ENCODE measurements around the gene MINDY3. TPM values are rescaled to one million over a fixed set of nuclear protein-coding genes. Genes with fewer than 3 reads are reported as not detected.

MINDY3 gene
- total and polyA plus RNA-seq, 3 experiments from 2014 or later: 4.6 to 24.4 (median 23.4) TPM

DNA sequence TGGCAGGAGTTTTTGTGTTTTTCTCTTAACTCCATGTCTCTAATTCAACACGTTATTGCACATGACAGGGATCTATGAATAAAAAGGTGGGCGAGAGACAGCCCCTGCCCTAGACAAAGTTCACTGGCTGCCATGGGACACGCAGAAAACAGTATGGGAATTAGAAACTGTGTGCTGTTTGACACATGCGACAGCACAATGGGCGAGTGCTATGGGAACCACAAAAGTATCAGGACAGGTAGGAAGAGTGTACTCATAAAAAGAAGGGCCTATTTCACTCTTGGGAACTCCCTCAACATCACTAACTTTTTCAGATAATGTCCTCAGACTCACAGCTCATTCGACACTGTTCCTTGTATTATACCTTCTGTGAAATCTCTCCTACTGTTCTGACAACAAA, 45.7 kb downstream of the MINDY3 start:
- Mint-ChIP-seq H3K27ac (no peak overlapping the region), H3K4me3 (no peak overlapping the region), H3K36me3 (peaks cover 15 to 62% (median 29%) of the 10 kb centered on the region in 3 donors), H3K9me3 (no peaks in the 10 kb centered on the region), H3K4me1 (peaks cover 0 to 10% (median 7%) of the 10 kb centered on the region in 3 donors), H3K27me3 (peaks cover 0 to 1% of the 10 kb centered on the region in 2 donors)
- DNase-seq: no peak
- peaks cover 8% of the 10 kb centered on the region for H3K36me3 ChIP-seq (ENCODE audit: insufficient read depth, low read length)
- H3K4me1 ChIP-seq (ENCODE audit: insufficient read depth, low read length): no peaks in the 10 kb centered on the region
- ChIA-PET POLR2A (no interaction called here), CTCF (no interaction called here)
- no peaks in the 10 kb centered on the region for H3K27me3 ChIP-seq (ENCODE audit: insufficient read depth, low read length, poor library complexity, severe bottlenecking)
- no peak overlapping the region for H3K4me3 ChIP-seq (ENCODE audit: low read length)
- no peak overlapping the region for H3K27ac ChIP-seq (ENCODE audit: low read depth, low read length)
- no peaks in the 10 kb centered on the region for H3K9me3 ChIP-seq (ENCODE audit: low read length)

DNA sequence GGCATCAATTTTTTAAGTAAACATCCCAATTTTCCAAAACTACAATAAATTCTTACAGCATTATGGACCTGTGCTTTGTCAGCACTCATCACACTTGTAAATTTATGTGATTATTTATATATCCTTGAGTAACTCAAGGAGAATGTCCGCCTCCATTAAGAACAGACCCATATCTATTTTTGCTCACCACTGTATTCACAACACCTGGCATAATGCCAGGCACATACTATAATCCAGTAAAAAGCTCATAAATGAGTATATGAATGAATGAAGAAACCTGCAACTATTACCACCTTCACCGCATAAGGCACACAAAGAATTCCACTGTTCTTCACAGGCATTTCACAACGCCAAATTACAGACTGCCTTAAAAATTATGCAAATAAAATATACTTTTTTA, 46.9 kb downstream of the MINDY3 start:
- Histone ChIP-seq H3K36me3 (ENCODE audit: insufficient read depth, low read length) (peaks cover 8% of the 10 kb centered on the region), H3K9me3 (ENCODE audit: low read length) (no peaks in the 10 kb centered on the region), H3K4me1 (ENCODE audit: insufficient read depth, low read length) (no peaks in the 10 kb centered on the region), H3K4me3 (ENCODE audit: low read length) (no peak overlapping the region), H3K27me3 (ENCODE audit: insufficient read depth, low read length, poor library complexity, severe bottlenecking) (no peaks in the 10 kb centered on the region), H3K27ac (ENCODE audit: low read depth, low read length) (no peak overlapping the region)
- Mint-ChIP-seq H3K27me3 (peaks cover 0 to 1% of the 10 kb centered on the region in 2 donors), H3K4me3 (no peak overlapping the region), H3K4me1 (peaks cover 0 to 10% (median 7%) of the 10 kb centered on the region in 3 donors), H3K36me3 (peaks cover 16 to 59% (median 24%) of the 10 kb centered on the region in 3 donors), H3K27ac (peak overlapping the region in 1 of 8 donors; percentile 10), H3K9me3 (no peaks in the 10 kb centered on the region)
- DNase-seq: no peak
- CTCF ChIA-PET: no interaction called here
- POLR2A ChIA-PET: no interaction called here

DNA sequence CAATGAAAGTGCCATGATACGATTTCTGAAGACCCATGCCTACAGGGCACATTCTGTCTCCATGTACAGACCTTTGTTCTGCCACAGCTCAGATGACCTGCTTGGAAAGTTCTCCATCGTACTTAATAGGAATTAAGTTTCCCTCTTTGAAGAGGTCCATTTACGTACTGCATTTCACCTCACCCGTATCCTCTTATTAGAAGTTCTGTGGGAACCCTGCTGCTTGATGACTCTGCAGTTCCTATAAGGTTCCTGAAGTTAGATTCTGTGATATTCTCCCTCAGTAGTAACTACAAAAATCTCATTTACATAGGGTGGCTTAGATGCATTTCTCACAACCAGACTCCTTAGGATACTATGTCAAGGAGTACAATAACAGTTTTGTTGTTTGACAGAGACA, 50.9 kb downstream of the MINDY3 start:
- Histone ChIP-seq H3K4me3 (ENCODE audit: low read length) (no peak overlapping the region), H3K4me1 (ENCODE audit: insufficient read depth, low read length) (no peaks in the 10 kb centered on the region), H3K27me3 (ENCODE audit: insufficient read depth, low read length, poor library complexity, severe bottlenecking) (no peaks in the 10 kb centered on the region), H3K9me3 (ENCODE audit: low read length) (no peaks in the 10 kb centered on the region), H3K36me3 (ENCODE audit: insufficient read depth, low read length) (peaks cover 8% of the 10 kb centered on the region), H3K27ac (ENCODE audit: low read depth, low read length) (no peak overlapping the region)
- Mint-ChIP-seq H3K36me3 (peaks cover 14 to 67% (median 26%) of the 10 kb centered on the region in 3 donors), H3K4me3 (no peak overlapping the region), H3K27me3 (peaks cover 0 to 1% of the 10 kb centered on the region in 2 donors), H3K4me1 (peaks cover 0 to 10% (median 10%) of the 10 kb centered on the region in 3 donors), H3K27ac (peak overlapping the region in 1 of 8 donors; percentile 29), H3K9me3 (no peaks in the 10 kb centered on the region)
- CTCF ChIA-PET: no interaction called here
- no peak for DNase-seq
- POLR2A ChIA-PET: no interaction called here

DNA sequence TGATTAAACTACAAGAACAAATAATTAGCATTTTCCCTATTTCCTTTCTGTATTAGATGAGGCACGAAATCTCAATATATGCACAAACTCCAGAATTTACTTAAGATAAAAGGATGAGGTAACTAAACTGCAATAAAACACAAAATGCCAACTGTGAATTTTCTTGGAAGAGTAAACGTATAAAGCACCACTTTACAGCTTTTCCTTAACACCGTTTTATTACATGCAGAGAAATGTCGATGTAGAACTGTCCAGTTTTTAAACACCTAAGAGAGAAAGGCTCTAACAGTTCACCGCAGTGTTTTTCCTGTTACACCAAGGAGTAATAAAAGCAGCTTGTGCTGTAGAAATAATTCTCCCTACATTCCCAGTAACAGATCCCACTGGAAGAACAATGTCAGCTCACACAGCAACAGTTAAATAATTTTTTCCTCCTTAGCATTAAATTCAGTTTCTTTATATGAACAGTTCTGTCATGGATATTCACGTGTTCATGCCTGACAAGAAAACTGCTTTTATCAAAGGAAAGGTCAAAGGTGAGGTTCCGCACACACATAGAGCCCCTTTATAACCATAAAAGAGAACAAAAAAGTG, 52.0 kb downstream of the MINDY3 start:
- POLR2A ChIA-PET: no interaction called here
- Mint-ChIP-seq H3K36me3 (peaks cover 14 to 69% (median 21%) of the 10 kb centered on the region in 3 donors), H3K4me1 (peaks cover 0 to 10% (median 9%) of the 10 kb centered on the region in 3 donors), H3K9me3 (no peaks in the 10 kb centered on the region), H3K27ac (no peak overlapping the region), H3K4me3 (no peak overlapping the region), H3K27me3 (peaks cover 0 to 1% of the 10 kb centered on the region in 2 donors)
- Histone ChIP-seq H3K27me3 (ENCODE audit: insufficient read depth, low read length, poor library complexity, severe bottlenecking) (no peaks in the 10 kb centered on the region), H3K36me3 (ENCODE audit: insufficient read depth, low read length) (peaks cover 5% of the 10 kb centered on the region), H3K9me3 (ENCODE audit: low read length) (no peaks in the 10 kb centered on the region), H3K27ac (ENCODE audit: low read depth, low read length) (no peak overlapping the region), H3K4me3 (ENCODE audit: low read length) (no peak overlapping the region), H3K4me1 (ENCODE audit: insufficient read depth, low read length) (no peaks in the 10 kb centered on the region)
- CTCF ChIA-PET: no interaction called here
- no peak for DNase-seq

DNA sequence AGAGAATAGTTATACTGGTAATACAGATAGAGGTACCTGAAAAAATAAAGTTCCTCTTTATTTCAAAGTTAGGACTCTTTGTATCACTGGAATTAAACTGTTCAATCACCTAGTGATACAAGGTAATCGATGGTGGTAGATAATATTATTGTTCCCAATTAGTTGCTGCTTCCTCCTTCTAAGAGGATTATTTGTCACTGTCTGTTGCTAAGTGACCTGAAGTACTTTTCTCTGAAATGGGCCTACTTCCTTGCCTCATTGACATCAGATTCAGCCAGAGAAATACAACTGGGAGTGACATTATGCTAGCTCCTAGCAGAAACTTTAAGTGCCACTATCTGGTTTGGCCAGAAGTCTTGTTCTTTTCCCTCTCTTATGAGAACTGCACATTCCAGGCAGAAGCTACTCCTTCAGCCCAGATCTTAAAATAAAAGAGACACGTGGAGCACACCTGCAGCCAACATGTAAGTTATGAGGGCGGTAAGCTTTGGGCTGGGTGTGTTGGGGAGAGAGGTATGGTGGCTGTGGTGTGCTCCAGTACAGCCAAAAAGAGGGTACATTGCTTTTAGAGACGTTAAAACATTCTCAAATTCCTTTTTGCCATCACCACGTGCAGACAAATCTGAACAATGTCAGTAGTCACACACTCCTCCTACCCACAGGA, 54.8 kb downstream of the MINDY3 start:
- Mint-ChIP-seq H3K9me3 (no peaks in the 10 kb centered on the region), H3K36me3 (peaks cover 19 to 74% (median 27%) of the 10 kb centered on the region in 3 donors), H3K27ac (peak overlapping the region in 1 of 8 donors; percentile 24), H3K27me3 (no peaks in the 10 kb centered on the region), H3K4me1 (peaks cover 0 to 8% (median under 1%) of the 10 kb centered on the region in 3 donors), H3K4me3 (no peak overlapping the region)
- no peaks in the 10 kb centered on the region for H3K9me3 ChIP-seq (ENCODE audit: low read length)
- H3K4me3 ChIP-seq (ENCODE audit: low read length): no peak overlapping the region
- H3K4me1 ChIP-seq (ENCODE audit: insufficient read depth, low read length): no peaks in the 10 kb centered on the region
- no peaks in the 10 kb centered on the region for H3K27me3 ChIP-seq (ENCODE audit: insufficient read depth, low read length, poor library complexity, severe bottlenecking)
- ChIA-PET POLR2A (no interaction called here), CTCF (no interaction called here)
- H3K27ac ChIP-seq (ENCODE audit: low read depth, low read length): no peak overlapping the region
- no peak for DNase-seq
- H3K36me3 ChIP-seq (ENCODE audit: insufficient read depth, low read length): peaks cover 4% of the 10 kb centered on the region

DNA sequence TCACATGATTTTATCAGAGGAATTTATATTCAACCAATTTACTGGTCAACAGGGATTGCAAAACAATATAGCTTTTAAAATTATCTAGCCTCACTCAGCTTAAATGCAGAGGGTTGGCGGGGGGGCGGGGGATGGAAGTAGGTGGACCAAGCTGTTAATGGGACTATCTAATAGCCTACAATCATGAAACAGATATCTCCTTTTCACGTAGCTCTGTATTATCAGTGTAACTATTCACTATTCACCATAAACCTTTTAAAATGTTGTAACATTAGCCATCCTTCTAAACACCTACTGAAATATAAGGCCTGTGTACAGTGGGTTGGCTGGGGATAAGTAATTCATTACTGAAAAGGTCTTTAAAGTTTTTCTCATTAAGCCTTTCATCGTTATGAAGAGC, 56.2 kb downstream of the MINDY3 start:
- H3K9me3 Mint-ChIP-seq: no peaks in the 10 kb centered on the region
- H3K36me3 ChIP-seq (ENCODE audit: insufficient read depth, low read length): no peaks in the 10 kb centered on the region

DNA sequence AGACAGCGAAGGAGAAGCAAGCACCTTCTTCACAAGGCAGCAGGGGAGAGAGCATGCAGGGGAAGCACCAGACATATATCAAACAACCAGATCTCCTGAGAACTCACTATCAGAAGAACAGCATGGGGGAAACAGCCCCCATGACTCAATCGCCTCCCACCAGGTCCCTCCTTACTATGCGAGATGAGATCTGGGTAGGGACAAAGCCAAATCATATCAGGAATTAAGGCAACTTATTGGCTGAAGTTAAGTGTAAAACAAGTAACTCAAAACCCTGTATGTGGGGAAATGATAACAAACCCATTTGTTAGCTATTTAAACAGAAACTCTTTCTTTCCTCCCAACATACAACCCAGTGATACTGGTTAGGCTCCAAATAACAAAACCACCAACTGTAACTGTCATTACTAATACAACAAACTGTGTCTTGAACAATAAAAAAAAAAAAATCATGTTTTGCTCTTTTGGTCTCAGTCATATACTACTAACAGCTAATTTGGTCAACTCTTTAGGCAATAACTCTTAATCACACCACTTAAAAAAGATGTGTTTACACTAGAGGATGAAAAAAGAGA, 57.8 kb downstream of the MINDY3 start:
- Mint-ChIP-seq H3K27ac (peak overlapping the region in 1 of 8 donors; percentile 19), H3K27me3 (no peaks in the 10 kb centered on the region), H3K36me3 (peaks cover 21 to 74% (median 23%) of the 10 kb centered on the region in 3 donors), H3K4me3 (no peak overlapping the region), H3K9me3 (no peaks in the 10 kb centered on the region), H3K4me1 (peaks cover 3 to 5% (median 5%) of the 10 kb centered on the region in 3 donors)
- H3K4me3 ChIP-seq (ENCODE audit: low read length): no peak overlapping the region
- no peak for DNase-seq
- ChIA-PET CTCF (no interaction called here), POLR2A (no interaction called here)
- no peaks in the 10 kb centered on the region for H3K4me1 ChIP-seq (ENCODE audit: insufficient read depth, low read length)
- H3K36me3 ChIP-seq (ENCODE audit: insufficient read depth, low read length): no peaks in the 10 kb centered on the region
- H3K9me3 ChIP-seq (ENCODE audit: low read length): no peaks in the 10 kb centered on the region
- no peaks in the 10 kb centered on the region for H3K27me3 ChIP-seq (ENCODE audit: insufficient read depth, low read length, poor library complexity, severe bottlenecking)
- H3K27ac ChIP-seq (ENCODE audit: low read depth, low read length): no peak overlapping the region

More for the DNA sequence above, 56.2 kb downstream of the MINDY3 start:
- no peak overlapping the region for H3K4me3 Mint-ChIP-seq
- peaks cover 21 to 75% (median 23%) of the 10 kb centered on the region in 3 donors for H3K36me3 Mint-ChIP-seq
- H3K9me3 ChIP-seq (ENCODE audit: low read length): no peaks in the 10 kb centered on the region
- POLR2A ChIA-PET: no interaction called here
- no peaks in the 10 kb centered on the region for H3K27me3 ChIP-seq (ENCODE audit: insufficient read depth, low read length, poor library complexity, severe bottlenecking)
- peaks cover 0 to 5% (median 3%) of the 10 kb centered on the region in 3 donors for H3K4me1 Mint-ChIP-seq
- H3K27ac Mint-ChIP-seq: no peak overlapping the region
- no peak for DNase-seq
- no peaks in the 10 kb centered on the region for H3K27me3 Mint-ChIP-seq
- H3K4me1 ChIP-seq (ENCODE audit: insufficient read depth, low read length): no peaks in the 10 kb centered on the region
- CTCF ChIA-PET: no interaction called here
- no peak overlapping the region for H3K4me3 ChIP-seq (ENCODE audit: low read length)
- H3K27ac ChIP-seq (ENCODE audit: low read depth, low read length): no peak overlapping the region

DNA sequence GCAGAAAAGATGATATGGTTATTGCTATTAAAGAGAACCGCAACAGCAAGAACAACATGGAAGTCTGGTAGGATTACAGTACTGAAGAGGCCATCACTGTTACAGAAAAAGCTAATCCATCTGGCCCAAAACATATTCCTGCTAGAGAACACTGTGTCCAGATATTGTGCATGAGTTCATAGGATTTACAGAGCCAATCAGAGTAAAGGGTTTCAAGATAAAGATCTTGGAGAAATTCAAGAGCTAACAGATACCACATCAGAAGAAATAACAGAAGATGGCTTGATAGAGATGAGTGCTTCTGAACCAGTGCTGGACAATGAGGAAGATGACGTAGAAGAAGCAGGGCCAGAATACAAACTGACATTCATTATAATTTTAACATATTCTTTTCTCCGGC, 58.7 kb downstream of the MINDY3 start:
- Histone ChIP-seq H3K27me3 (ENCODE audit: insufficient read depth, low read length, poor library complexity, severe bottlenecking) (no peaks in the 10 kb centered on the region), H3K27ac (ENCODE audit: low read depth, low read length) (no peak overlapping the region), H3K9me3 (ENCODE audit: low read length) (no peaks in the 10 kb centered on the region), H3K4me3 (ENCODE audit: low read length) (no peak overlapping the region), H3K36me3 (ENCODE audit: insufficient read depth, low read length) (no peaks in the 10 kb centered on the region), H3K4me1 (ENCODE audit: insufficient read depth, low read length) (no peaks in the 10 kb centered on the region)
- POLR2A ChIA-PET: no interaction called here
- CTCF ChIA-PET: no interaction called here
- peaks cover 14 to 72% (median 17%) of the 10 kb centered on the region in 3 donors for H3K36me3 Mint-ChIP-seq
- H3K4me1 Mint-ChIP-seq: peaks cover 3 to 5% (median 3%) of the 10 kb centered on the region in 3 donors
- no peak overlapping the region for H3K27ac Mint-ChIP-seq
- H3K4me3 Mint-ChIP-seq: no peak overlapping the region
- H3K9me3 Mint-ChIP-seq: no peaks in the 10 kb centered on the region
- no peaks in the 10 kb centered on the region for H3K27me3 Mint-ChIP-seq
- DNase-seq: no peak

Data from CD8-positive, alpha-beta memory T cell (primary cell).